ENCODE results near the gene GRAMD1C.

Gene GRAMD1C

GRCh38 chr3:113985541-113985940 lies 147.0 kb downstream of the GRAMD1C start:
- Mint-ChIP-seq H3K27ac (no peak overlapping the region), H3K4me1 (no peaks in the 10 kb centered on the region), H3K9me3 (peaks cover 10% of the 10 kb centered on the region), H3K36me3 (ENCODE audit: low read depth) (peaks cover 44% of the 10 kb centered on the region), H3K27me3 (ENCODE audit: low read depth) (no peaks in the 10 kb centered on the region), H3K4me3 (no peak overlapping the region)
- TF ChIP-seq CTCF (IDR thresholded peaks at IDR 0.05; ENCODE audit: unreplicated experiment in 3 of 3) = no peak

All from nephron (organoid).